SHP77 treated with DMSO at 0.1 percent for 48 hours (cell line): Measurements from ENCODE around the gene RAD51AP1.

ENCODE experiments used
- DNase-seq: peaks from one replicate; lab custom pipeline; 2025; lab: John Stamatoyannopoulos, UW

The RAD51AP1 gene

GRCh38 chr12:4595881-4596280, 57.2 kb downstream of the RAD51AP1 start:
- DNase-seq: no peak

DNA sequence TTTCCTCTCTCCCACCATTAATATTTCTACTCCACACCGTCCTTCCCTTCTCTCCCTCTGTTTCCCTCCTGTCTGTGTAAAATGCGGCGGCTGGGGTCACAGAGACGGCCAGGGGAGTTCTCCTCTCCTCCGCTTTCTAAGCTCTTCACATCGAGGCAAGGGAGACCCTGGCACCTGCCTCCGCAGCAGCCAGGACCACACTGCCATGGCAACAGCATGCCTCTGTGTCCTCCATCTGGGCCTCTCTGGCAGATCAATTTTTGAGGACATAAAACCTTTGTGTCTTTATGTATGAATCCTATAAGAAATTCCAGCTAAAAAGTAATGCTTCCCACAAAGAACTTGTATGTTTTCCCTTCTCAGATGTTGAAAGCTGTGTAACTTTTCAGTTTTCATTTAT, 64.7 kb downstream of the RAD51AP1 start:
- no peak for DNase-seq

DNA sequence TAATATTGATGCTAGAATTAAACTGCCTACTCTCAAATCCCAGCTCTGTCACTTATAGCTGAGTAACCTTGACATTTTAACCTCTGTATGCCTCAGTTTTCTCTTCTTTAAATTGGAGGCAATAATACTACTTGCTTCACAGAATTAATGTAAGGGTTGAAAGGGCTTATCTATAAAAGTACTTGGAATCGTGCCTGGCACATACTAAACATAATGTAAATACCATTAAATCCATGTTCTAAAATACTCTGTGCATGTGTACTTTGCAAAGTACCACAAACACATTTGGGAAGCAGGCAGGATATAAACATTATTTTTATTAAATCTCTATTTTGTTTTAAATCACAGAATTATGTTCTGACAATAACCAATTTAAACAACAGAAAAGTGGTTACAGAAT, 65.3 kb downstream of the RAD51AP1 start:
- no peak for DNase-seq

DNA sequence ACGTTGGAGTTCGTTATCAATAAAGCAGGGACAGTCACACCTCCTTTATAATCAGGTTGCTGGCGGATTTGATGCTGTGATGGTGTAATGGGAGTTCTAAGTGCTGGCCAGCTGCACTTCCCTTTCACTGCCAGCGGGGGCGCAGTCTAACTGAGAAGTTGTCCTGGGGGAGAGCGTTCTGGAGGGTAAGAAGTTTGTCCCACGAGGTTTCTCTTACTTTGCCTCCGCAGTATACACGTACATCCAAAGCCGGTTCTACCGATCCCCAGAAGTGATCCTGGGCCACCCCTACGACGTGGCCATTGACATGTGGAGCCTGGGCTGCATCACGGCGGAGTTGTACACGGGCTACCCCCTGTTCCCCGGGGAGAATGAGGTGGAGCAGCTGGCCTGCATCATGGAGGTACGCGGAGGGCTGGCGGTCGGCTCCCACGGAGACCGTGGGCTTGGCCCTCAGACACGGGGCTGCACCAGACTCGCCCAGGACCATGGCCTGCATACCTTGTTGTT, 66.0 kb downstream of the RAD51AP1 start:
- peak; percentile 41 for DNase-seq

GRCh38 chr12:4607056-4607455, 68.4 kb downstream of the RAD51AP1 start:
- no peak for DNase-seq

GRCh38 chr12:4609071-4609470, 70.4 kb downstream of the RAD51AP1 start:
- DNase-seq: no peak
